ENCODE results near the gene TOLLIP.

TOLLIP gene

GRCh38 chr11:1236316-1237127 lies 72.9 kb downstream of the TOLLIP start:
- no peak for DNase-seq (ENCODE audit: low read depth)
- H3K4me3 ChIP-seq (ENCODE audit: low read length), result no peak overlapping the region
- no peak for TF ChIP-seq CTCF (conservative IDR thresholded peaks at IDR 0.05; ENCODE audit: low read length)

GRCh38 chr11:1235901-1236315 lies 73.5 kb downstream of the TOLLIP start:
- no peak for TF ChIP-seq CTCF (conservative IDR thresholded peaks at IDR 0.05; ENCODE audit: low read length)
- no peak for DNase-seq (ENCODE audit: low read depth)
- no peak overlapping the region for H3K4me3 ChIP-seq (ENCODE audit: low read length)

- no peak for TF ChIP-seq CTCF (conservative IDR thresholded peaks at IDR 0.05; ENCODE audit: low read length)
- no peak for DNase-seq (ENCODE audit: low read depth)
- H3K4me3 ChIP-seq (ENCODE audit: low read length), result no peak overlapping the region
Observed at GRCh38 chr11:1235306-1235900, 74.0 kb downstream of the TOLLIP start.

GRCh38 chr11:1234771-1235305 lies 74.6 kb downstream of the TOLLIP start:
- no peak for TF ChIP-seq CTCF (conservative IDR thresholded peaks at IDR 0.05; ENCODE audit: low read length)

GRCh38 chr11:1234054-1234720 lies 75.2 kb downstream of the TOLLIP start:
- H3K4me3 ChIP-seq (ENCODE audit: low read length), result no peak overlapping the region
- no peak for TF ChIP-seq CTCF (conservative IDR thresholded peaks at IDR 0.05; ENCODE audit: low read length)
- DNase-seq (ENCODE audit: low read depth), result no peak

More at GRCh38 chr11:1234771-1235305, 74.6 kb downstream of the TOLLIP start:
- no peak for DNase-seq (ENCODE audit: low read depth)
- no peak overlapping the region for H3K4me3 ChIP-seq (ENCODE audit: low read length)

- no peak for TF ChIP-seq CTCF (conservative IDR thresholded peaks at IDR 0.05; ENCODE audit: low read length)
- DNase-seq (ENCODE audit: low read depth), result no peak
- H3K4me3 ChIP-seq (ENCODE audit: low read length), result no peak overlapping the region
Observed at GRCh38 chr11:1233351-1234053, 75.9 kb downstream of the TOLLIP start.

Measured in AG10803 (cell line).